ENCODE data around the gene CLDN7. TPM values are rescaled to one million over a fixed set of nuclear protein-coding genes. Genes with fewer than 3 reads are reported as not detected.

CLDN7 gene
- total RNA-seq, 1 donor = 0.10 TPM

DNA sequence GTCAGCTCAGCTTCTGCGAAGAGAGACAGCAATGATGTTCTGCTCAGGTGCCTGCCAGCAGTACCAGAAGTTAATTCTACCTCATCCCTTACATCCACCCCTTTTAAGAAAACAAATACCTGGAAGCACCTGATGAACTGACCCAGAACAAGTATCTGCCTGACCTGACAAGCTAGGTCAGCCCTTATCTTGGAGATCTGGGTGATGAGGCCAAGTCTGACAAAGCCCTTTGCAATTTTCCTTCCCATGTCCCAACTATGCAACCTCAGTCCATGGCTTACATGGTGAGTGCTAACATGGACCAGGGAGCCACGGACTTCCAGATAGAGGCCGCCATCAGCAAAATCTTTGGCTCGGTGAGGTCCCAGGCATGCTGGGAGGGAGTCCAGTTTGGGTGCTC lies 38.9 kb downstream of the CLDN7 start:
- no peaks in the 10 kb centered on the region for H3K9me3 ChIP-seq (ENCODE audit: low read depth, low read length)
- H3K27me3 ChIP-seq (ENCODE audit: insufficient read depth, low read length) = no peaks in the 10 kb centered on the region
- no peak overlapping the region for H3K4me3 ChIP-seq (ENCODE audit: low read length)
- H3K4me1 ChIP-seq (ENCODE audit: insufficient read depth, low read length) = peaks cover 26% of the 10 kb centered on the region

DNA sequence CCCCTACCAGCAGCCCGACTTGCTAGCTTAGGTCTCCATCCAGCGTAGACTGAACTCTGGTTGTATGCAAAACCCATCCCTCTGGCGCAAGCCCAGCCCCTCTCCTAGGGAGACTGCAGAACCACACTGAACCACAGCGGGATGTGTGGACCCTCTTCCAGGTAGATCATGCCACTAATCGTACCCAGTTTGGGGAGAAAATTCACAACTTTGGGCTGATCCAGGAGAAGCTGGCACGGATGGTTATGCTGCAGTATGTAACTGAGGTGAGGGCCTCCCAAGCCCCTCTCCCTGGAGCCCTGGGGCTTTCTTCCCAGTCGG lies 39.3 kb downstream of the CLDN7 start:
- H3K4me1 ChIP-seq (ENCODE audit: insufficient read depth, low read length) = peaks cover 30% of the 10 kb centered on the region

DNA sequence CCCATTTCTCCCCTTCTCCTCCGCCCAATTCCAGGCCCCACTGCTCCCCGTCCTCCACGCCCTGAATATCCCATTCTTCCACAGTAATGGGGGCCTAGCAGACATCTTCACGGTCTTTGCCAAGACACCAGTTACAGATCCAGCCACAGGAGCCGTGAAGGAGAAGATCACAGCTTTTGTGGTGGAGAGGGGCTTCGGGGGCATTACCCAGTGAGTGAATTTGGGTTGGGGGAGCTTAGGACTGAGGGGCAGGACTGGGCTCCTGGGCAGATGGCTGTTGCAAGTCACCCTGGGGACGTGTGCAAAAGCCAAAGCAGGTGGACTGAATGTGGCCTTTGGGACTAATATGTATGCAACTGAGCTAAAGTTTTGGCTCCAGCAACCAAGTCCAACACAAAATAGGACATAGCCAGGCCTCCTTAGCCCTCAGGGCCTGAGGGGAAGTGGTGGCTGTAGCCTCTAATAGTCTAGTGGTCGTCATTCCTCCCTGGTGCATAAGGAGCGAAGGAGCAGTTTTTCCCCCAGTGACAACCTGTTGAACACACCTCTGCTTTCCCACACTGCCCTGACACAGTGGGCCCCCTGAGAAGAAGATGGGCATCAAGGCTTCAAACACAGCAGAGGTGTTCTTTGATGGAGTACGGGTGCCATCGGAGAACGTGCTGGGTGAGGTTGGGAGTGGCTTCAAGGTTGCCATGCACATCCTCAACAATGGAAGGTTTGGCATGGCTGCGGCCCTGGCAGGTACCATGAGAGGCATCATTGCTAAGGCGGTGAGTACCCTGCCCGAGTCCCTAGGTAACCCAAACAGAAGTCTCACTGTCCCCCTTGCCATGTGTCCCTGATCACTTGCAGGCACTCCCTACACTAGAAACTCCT lies 39.9 kb downstream of the CLDN7 start:
- no peaks in the 10 kb centered on the region for H3K27me3 ChIP-seq (ENCODE audit: insufficient read depth, low read length)
- no peaks in the 10 kb centered on the region for H3K9me3 ChIP-seq (ENCODE audit: low read depth, low read length)
- peaks cover 34% of the 10 kb centered on the region for H3K4me1 ChIP-seq (ENCODE audit: insufficient read depth, low read length)
- H3K4me3 ChIP-seq (ENCODE audit: low read length) = no peak overlapping the region

More for the DNA sequence above, 39.3 kb downstream of the CLDN7 start:
- Histone ChIP-seq H3K9me3 (ENCODE audit: low read depth, low read length) (no peaks in the 10 kb centered on the region), H3K27me3 (ENCODE audit: insufficient read depth, low read length) (no peaks in the 10 kb centered on the region), H3K4me3 (ENCODE audit: low read length) (no peak overlapping the region)

DNA sequence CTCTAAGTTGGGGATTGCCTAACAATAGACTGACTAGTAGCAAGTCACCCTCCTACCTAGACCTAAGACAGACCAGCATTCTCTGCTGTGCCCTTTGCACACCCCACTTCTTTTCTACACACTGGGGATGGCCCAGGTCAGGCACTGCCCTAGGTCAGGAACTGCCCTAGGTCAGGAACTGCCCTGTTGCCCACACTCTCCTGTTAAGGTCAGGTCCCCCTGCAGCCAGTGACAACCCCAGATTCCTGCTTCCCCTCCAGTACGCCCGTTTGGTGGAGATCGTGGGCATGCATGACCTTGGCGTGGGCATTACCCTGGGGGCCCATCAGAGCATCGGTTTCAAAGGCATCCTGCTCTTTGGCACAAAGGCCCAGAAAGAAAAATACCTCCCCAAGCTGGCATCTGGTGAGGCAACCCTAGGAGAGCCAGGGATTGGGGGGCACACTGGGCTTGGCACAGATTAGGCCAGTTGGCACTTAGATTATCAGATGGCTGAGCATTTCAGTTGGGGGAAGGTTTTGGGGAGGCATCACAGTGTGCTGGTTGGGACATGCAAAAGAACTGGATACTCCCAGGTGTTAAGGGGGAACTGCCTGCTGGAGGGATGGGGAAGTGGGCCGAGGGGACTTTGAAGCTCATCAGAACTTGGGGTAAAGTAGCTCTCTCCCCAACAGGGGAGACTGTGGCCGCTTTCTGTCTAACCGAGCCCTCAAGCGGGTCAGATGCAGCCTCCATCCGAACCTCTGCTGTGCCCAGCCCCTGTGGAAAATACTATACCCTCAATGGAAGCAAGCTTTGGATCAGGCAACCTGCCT lies 40.8 kb downstream of the CLDN7 start:
- H3K4me1 ChIP-seq (ENCODE audit: insufficient read depth, low read length) = peaks cover 40% of the 10 kb centered on the region
- no peaks in the 10 kb centered on the region for H3K27me3 ChIP-seq (ENCODE audit: insufficient read depth, low read length)
- H3K9me3 ChIP-seq (ENCODE audit: low read depth, low read length) = no peaks in the 10 kb centered on the region
- no peak overlapping the region for H3K4me3 ChIP-seq (ENCODE audit: low read length)

GRCh38 chr17:7220593-7221277 lies 41.5 kb downstream of the CLDN7 start:
- no peaks in the 10 kb centered on the region for H3K9me3 ChIP-seq (ENCODE audit: low read depth, low read length)
- H3K4me3 ChIP-seq (ENCODE audit: low read length) = peak overlapping the region; percentile 80
- no peaks in the 10 kb centered on the region for H3K27me3 ChIP-seq (ENCODE audit: insufficient read depth, low read length)
- peaks cover 47% of the 10 kb centered on the region for H3K4me1 ChIP-seq (ENCODE audit: insufficient read depth, low read length)

DNA sequence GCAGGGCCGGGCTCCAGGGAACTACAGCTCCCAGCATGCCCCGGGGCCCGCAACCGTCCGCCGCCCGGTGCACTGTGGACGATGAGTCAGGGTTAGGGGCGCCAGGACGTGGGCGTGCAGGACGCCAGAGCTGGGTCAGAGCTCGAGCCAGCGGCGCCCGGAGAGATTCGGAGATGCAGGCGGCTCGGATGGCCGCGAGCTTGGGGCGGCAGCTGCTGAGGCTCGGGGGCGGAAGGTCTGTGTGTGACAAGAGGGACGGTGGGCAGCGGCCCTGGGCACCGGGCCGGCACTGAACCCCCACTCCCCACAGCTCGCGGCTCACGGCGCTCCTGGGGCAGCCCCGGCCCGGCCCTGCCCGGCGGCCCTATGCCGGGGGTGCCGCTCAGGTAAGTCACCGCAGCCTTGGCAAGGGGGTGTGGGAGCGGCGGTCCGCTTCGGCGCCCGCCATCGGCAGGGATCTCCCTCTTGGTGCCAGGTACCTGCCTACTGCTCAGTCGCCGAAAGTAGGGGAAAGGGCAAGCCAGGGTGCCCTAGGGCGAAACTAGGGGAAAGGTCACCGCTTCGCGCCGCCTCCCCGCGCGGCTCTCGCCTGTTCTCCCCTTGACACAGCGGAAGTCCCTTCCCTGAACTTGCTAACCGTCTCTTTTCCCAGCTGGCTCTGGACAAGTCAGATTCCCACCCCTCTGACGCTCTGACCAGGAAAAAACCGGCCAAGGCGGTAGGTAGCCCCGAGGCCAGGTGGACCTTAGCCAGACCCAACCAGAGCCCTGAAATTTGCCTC lies 42.3 kb downstream of the CLDN7 start, which contains the start of the genes ACADVL and DLG4:
Gene ACADVL (plus strand): TSS at position 127 of the 781 bp plus-strand sequence. CDS start 47 bp downstream, at position 174.
Gene DLG4 (minus strand): TSS at position 25 of the 781 bp plus-strand sequence.
- no peaks in the 10 kb centered on the region for H3K27me3 ChIP-seq (ENCODE audit: insufficient read depth, low read length)
- H3K4me3 ChIP-seq (ENCODE audit: low read length) = peak within 1 kb of the TSS; percentile 80
- H3K4me1 ChIP-seq (ENCODE audit: insufficient read depth, low read length) = peaks cover 53% of the 10 kb centered on the region
- no peaks in the 10 kb centered on the region for H3K9me3 ChIP-seq (ENCODE audit: low read depth, low read length)

DNA sequence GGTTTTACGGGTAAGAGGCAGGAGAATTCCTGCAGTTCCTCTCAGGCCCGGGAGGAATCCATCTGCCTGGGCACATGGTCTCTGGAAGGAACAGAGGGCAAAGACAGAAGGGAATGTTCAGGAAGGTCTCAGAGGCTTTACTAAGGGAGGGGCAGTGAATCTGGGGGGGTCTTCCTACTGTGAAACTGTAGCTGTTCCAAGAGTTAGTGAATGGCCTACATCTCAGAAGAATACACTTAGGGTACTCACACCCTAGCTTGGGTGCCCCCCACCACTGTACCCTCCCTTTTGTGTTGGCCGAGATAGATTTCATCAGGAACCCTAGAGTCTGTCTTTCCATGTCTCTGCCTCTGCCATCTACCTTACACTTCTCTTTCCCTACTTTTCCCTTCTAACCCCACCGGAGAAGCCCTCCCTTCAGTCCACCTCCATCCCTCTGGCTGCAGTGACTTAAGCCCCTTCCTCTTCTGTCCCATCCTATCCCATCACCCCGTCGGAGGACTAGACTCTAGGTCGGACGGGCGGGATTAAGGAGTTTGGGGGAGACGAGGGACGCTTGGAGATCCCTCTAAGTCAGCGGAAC lies 43.0 kb downstream of the CLDN7 start:
- H3K4me3 ChIP-seq (ENCODE audit: low read length) = peak overlapping the region; percentile 80
- H3K4me1 ChIP-seq (ENCODE audit: insufficient read depth, low read length) = peaks cover 60% of the 10 kb centered on the region
- no peaks in the 10 kb centered on the region for H3K9me3 ChIP-seq (ENCODE audit: low read depth, low read length)
- H3K27me3 ChIP-seq (ENCODE audit: insufficient read depth, low read length) = no peaks in the 10 kb centered on the region

DNA sequence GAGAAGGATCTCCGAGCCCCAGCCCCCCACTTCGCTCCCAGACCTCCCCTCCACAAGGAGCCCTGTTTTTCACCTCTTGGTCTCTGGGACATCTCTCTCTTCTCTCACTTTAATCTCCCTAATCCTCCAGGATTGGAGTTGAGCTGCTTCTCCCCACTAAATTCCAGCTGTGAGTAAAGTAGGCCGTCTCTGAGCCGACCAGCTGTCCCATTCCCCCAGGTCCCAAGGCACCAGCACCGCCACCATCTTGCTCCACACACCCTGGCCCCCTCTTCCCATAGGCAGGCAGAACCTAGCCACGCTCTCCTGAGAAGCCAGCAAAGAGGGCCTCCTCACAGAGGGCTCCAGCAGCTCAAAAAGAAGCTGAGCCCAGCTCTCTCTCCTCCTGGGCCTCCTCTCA lies 43.5 kb downstream of the CLDN7 start:
- H3K9me3 ChIP-seq (ENCODE audit: low read depth, low read length) = no peaks in the 10 kb centered on the region
- H3K27me3 ChIP-seq (ENCODE audit: insufficient read depth, low read length) = no peaks in the 10 kb centered on the region
- no peak overlapping the region for H3K4me3 ChIP-seq (ENCODE audit: low read length)
- peaks cover 65% of the 10 kb centered on the region for H3K4me1 ChIP-seq (ENCODE audit: insufficient read depth, low read length)

- Histone ChIP-seq H3K4me3 (ENCODE audit: low read length) (no peak overlapping the region), H3K27me3 (ENCODE audit: insufficient read depth, low read length) (no peaks in the 10 kb centered on the region), H3K9me3 (ENCODE audit: low read depth, low read length) (no peaks in the 10 kb centered on the region), H3K4me1 (ENCODE audit: insufficient read depth, low read length) (peaks cover 70% of the 10 kb centered on the region)
These were observed 44.1 kb downstream of the CLDN7 start for GRCh38 chr17:7218166-7218565.

- Histone ChIP-seq H3K4me1 (ENCODE audit: insufficient read depth, low read length) (peaks cover 70% of the 10 kb centered on the region), H3K9me3 (ENCODE audit: low read depth, low read length) (no peaks in the 10 kb centered on the region), H3K4me3 (ENCODE audit: low read length) (peak overlapping the region; percentile 24), H3K27me3 (ENCODE audit: insufficient read depth, low read length) (no peaks in the 10 kb centered on the region)
These were observed 44.9 kb downstream of the CLDN7 start for GRCh38 chr17:7217113-7217987.

DNA sequence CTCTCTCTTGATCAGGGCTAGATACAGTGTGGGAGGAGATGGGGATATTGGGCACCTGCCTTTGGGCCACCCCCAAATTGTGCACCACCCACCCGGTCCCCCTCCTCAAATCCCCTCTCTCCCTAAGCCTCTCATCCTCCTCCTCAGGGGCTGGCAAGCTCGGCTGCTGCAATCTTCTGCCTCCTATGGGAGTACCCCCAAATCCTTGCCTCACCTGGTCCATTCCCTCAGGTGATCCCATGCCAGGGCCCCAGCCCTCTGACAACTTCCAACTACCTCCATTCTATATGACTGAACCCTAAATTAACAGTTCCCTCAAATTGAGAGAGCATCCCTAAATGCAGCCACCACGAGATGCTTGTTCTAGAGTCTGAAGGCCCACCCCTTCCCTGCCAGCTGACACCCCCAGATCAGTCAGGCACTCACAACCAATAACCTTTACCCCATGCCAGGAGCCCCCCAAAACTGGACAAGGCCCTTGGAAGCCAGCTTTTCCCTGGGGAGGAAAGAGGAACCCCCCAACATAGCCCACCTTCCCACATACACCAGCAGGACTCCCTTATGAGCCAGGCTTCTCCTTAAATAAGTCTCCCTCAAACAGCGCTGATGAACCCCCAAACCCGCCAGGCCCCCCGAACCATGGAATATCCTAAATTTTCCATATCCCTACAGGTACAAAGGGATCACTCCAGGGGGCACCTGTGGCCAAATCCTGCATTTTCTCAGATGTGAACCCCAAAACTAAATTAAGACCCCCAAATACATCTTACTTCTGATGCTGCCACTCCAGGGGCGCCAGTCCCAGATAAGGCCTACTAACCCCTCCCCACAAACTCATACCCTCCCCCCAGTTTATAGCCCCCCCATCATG lies 45.8 kb downstream of the CLDN7 start:
- Histone ChIP-seq H3K4me1 (ENCODE audit: insufficient read depth, low read length) (peaks cover 70% of the 10 kb centered on the region), H3K9me3 (ENCODE audit: low read depth, low read length) (no peaks in the 10 kb centered on the region), H3K4me3 (ENCODE audit: low read length) (peak overlapping the region; percentile 8), H3K27me3 (ENCODE audit: insufficient read depth, low read length) (no peaks in the 10 kb centered on the region)

GRCh38 chr17:7215652-7216180 lies 46.6 kb downstream of the CLDN7 start:
- Histone ChIP-seq H3K27me3 (ENCODE audit: insufficient read depth, low read length) (no peaks in the 10 kb centered on the region), H3K4me3 (ENCODE audit: low read length) (no peak overlapping the region), H3K4me1 (ENCODE audit: insufficient read depth, low read length) (peaks cover 64% of the 10 kb centered on the region), H3K9me3 (ENCODE audit: low read depth, low read length) (no peaks in the 10 kb centered on the region)

Measured in mononuclear cell (primary cell).